GM06990 (cell line): ENCODE data around the gene KRT15.

Source experiments
- DNase-seq: peaks from one replicate; pipeline ENCODE4 v3.0.0-alpha.2; 2011; ENCODE audit not compliant: insufficient read length; ENCODE audit errors: extremely low read depth
- H3K27me3 ChIP-seq: replicated peaks from 2 replicates; pipeline ENCODE4 v1.6.0; 2011; ENCODE audit warnings: low read length; ENCODE audit not compliant: control insufficient read depth, insufficient read depth
- H3K36me3 ChIP-seq: 2 replicates; pipeline ENCODE4 v1.5.1; 2011; ENCODE audit warnings: low read length; ENCODE audit not compliant: control insufficient read depth, insufficient read depth
- H3K4me3 ChIP-seq: replicated peaks from 2 replicates; pipeline ENCODE4 v1.5.1; 2011; ENCODE audit warnings: low read depth, mild to moderate bottlenecking, control low read depth, low read length
- CTCF ChIP-seq: IDR thresholded peaks from 2 replicates; pipeline ENCODE4 v1.5.1; 2011; ENCODE audit warnings: low read length, control low read depth, mild to moderate bottlenecking, inconsistent platforms; ENCODE audit not compliant: insufficient read depth, poor library complexity, severe bottlenecking

KRT15 gene

GRCh38 chr17:41538565-41538991, 19.9 kb upstream of the KRT15 start:
- no peak for TF ChIP-seq CTCF
- Histone ChIP-seq H3K4me3 (no peak overlapping the region), H3K27me3 (peaks cover 4% of the 10 kb centered on the region), H3K36me3 (no peaks in the 10 kb centered on the region)
- DNase-seq = no peak

DNA sequence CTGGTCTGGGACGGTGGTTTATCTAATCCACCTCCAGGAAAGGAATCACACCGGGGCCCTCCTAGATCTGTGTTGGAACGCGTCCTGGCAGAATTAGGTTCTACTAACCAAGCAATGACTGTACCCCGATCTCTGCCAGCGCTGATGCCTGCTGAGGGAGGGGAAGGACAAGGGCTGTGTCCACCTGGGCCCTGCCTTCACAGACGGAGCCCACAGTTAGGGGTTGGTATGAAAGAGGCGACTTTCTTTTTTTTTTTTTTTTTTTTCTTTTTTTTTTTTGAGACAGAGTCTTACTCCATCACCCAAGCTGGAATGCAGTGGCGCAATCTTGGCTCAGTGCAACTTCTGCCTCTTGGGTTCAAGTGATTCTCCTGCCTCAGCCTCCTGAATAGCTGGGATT, 19.3 kb upstream of the KRT15 start:
- no peak for DNase-seq
- H3K36me3 ChIP-seq = no peaks in the 10 kb centered on the region
- peaks cover 4% of the 10 kb centered on the region for H3K27me3 ChIP-seq
- H3K4me3 ChIP-seq = no peak overlapping the region
- TF ChIP-seq CTCF = no peak

- TF ChIP-seq CTCF = no peak
- no peak overlapping the region for H3K4me3 ChIP-seq
These were observed 18.9 kb upstream of the KRT15 start for GRCh38 chr17:41537614-41537954.

DNA sequence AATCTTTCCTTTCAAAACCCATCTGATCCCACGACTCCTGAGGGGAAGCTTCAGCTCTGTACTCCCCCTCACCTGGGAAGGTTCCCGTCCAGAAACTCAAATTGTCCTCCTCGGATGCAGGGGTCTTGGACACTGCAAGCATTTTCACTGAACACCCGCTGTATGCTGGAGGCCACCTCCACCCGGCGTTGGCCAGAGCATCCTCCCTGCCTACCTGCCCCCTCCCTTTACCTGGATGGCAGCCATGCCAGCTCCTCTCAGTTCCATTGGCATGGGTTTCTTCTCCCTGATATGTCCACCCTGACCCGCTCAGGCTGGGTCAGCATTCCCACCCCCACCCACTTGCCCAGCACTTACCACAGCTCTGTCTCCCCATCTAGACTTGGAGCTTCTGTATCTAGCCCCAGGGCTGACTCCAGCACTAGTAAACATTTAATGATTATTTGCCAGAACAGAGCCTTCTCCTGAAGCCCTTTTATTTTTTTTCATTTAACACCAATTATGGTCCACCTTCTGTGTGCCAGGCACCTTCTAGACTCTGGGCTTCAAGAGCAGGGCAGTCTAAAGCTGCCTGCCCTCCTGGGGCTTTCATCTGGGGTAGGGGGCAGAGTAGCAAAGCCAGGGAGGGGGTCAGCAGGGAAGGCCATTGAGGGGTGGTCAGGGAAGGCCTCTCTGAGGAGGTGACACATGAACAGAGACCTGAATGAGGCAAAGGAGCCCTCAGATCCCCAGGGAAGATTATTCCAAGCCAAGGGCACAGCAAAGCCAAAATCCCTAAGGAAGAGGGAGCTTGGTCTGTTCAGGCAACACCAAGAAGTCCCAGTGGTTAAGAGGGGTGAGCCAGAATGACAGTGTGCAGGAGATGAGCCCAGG, 18.3 kb upstream of the KRT15 start:
- TF ChIP-seq CTCF = no peak
- H3K27me3 ChIP-seq = peaks cover 4% of the 10 kb centered on the region
- no peaks in the 10 kb centered on the region for H3K36me3 ChIP-seq
- no peak for DNase-seq
- no peak overlapping the region for H3K4me3 ChIP-seq

More at GRCh38 chr17:41537614-41537954, 18.9 kb upstream of the KRT15 start:
- Histone ChIP-seq H3K36me3 (no peaks in the 10 kb centered on the region), H3K27me3 (peaks cover 4% of the 10 kb centered on the region)
- DNase-seq = no peak

DNA sequence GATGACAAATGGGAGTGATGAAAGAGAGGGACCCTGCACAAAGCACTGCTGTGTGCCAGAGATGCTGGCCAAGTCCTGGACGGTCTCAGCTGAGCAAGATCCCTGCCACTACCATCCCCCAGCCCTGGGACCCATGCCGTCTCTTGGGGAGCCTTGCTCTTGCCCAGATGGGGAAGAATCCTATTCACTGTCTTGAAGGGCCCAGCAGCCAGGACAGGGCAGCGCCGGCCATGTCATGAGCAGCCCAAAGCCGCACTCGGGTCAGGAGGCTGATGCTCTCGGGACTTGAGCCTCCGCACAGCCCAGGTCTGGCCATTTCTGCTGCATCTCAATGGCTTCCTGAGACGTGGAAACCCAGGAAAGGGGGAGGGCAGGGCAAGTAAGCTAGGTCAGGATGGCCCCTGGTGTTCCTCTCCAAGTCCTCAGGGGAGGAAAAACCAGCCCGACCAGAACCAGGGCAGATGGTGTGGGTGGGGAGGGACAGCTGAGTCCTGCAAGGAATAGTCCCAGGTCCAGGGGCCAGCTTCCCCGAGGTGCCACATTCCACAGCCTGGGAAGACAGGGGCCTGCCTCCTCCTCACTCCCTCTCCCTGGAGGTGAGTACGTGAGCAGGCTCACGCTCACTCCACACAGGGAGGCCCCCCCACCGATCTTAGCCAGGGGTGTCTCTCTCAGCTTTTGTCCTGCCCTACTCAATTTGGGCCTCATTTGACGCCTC, 17.2 kb upstream of the KRT15 start:
- H3K36me3 ChIP-seq = no peaks in the 10 kb centered on the region
- H3K4me3 ChIP-seq = no peak overlapping the region
- H3K27me3 ChIP-seq = peaks cover 6% of the 10 kb centered on the region
- no peak for TF ChIP-seq CTCF
- no peak for DNase-seq
